Vagina (tissue), 2 donors: Measurements from ENCODE around the gene PEPD.

Source experiments
- POLR2A ChIP-seq, 2 donors: fragments of 450-650 bp; IDR thresholded peaks; one replicate each; pipeline ENCODE4 v1.6.1; 2017; ENCODE audit warnings: antibody characterized with exemption in 2 of 2, mild to moderate bottlenecking in 2 of 2, moderate library complexity in 2 of 2
- POLR2AphosphoS5 ChIP-seq, 2 donors: sonication (generic); formaldehyde crosslinking; IDR thresholded peaks; one replicate each; pipeline ENCODE4 v1.9.0; 2017; ENCODE audit warnings: antibody characterized with exemption in 2 of 2, mild to moderate bottlenecking in 2 of 2, low read depth in 1 of 2; ENCODE audit not compliant: insufficient read depth in 1 of 2
- TF ChIP-seq, protein P1 (sequence below), 3 experiments: fragments of 450-650 bp in 2 of 3; fragments of 200-600 bp in 1 of 3; sonication (generic) in 1 of 3; IDR thresholded peaks; one replicate each; pipeline ENCODE4 v1.5.1; 2017 to 2019; ENCODE audit warnings: antibody characterized with exemption in 3 of 3, mild to moderate bottlenecking in 2 of 3, moderate library complexity in 2 of 3

DNA sequence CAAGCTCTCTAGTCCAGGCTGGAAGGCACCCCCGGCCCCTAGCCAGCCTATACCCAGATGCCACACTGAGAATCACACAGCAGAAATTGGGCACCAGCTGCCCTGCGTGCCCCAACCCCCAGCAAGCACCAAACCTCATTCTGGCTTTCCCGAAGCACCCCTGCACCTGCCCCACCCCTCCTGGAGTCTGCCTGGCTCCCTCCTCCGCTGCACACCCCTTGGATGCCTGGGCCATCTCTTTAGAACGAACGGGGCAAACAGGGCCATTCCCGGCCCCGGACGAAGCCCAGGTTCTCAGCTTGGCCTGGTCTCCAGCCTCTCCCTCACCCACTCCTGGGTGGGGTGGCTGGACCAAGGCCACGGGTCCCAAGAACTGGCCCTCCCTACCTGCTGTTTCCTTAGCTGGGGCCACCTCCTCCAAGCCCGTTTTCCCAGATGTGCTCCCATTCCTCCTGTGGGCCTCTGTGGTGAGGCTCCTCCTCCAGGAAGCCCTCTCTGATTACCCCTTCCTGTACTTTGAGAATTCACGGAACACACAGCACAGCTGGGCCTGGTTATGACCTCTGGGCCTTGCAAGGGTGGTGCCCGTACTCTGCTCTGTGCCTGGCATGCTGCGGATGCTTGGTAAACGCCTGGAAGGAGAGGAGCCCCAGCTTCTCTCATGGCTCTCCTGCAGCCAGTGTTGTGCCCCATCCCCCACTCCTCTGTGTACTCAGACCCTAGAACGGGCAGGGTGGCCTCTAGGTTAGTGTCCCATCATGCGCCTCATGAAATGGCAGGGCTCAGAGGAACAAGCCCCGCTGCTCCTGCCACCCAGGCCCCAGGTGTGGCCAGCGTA lies 126.6 kb downstream of the PEPD start:
- TF ChIP-seq POLR2A (IDR thresholded peaks at IDR 0.05) (no peak), POLR2AphosphoS5 (IDR thresholded peaks at IDR 0.05; ENCODE audit: insufficient read depth in 1 of 2, low read depth in 1 of 2) (no peak)
- TF ChIP-seq, protein P1, sequence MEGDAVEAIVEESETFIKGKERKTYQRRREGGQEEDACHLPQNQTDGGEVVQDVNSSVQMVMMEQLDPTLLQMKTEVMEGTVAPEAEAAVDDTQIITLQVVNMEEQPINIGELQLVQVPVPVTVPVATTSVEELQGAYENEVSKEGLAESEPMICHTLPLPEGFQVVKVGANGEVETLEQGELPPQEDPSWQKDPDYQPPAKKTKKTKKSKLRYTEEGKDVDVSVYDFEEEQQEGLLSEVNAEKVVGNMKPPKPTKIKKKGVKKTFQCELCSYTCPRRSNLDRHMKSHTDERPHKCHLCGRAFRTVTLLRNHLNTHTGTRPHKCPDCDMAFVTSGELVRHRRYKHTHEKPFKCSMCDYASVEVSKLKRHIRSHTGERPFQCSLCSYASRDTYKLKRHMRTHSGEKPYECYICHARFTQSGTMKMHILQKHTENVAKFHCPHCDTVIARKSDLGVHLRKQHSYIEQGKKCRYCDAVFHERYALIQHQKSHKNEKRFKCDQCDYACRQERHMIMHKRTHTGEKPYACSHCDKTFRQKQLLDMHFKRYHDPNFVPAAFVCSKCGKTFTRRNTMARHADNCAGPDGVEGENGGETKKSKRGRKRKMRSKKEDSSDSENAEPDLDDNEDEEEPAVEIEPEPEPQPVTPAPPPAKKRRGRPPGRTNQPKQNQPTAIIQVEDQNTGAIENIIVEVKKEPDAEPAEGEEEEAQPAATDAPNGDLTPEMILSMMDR (IDR thresholded peaks at IDR 0.05) = no peak
